Esophagus muscularis mucosa (tissue), 3 donors: ENCODE data around the gene KLHL3.

Experiments
- POLR2A ChIP-seq: fragments of 450-650 bp; IDR thresholded peaks from one replicate; pipeline ENCODE4 v1.6.1; 2017; ENCODE audit warnings: antibody characterized with exemption, moderate library complexity, mild to moderate bottlenecking, low read depth
- POLR2AphosphoS5 ChIP-seq, 2 donors: sonication (generic); formaldehyde crosslinking; IDR thresholded peaks; one replicate each; pipeline ENCODE4 v1.6.1; 2017; ENCODE audit warnings: antibody characterized with exemption in 2 of 2
- TF ChIP-seq, protein P1 (sequence below), 3 experiments: fragments of 200-600 bp in 2 of 3; fragments of 450-650 bp in 1 of 3; sonication (generic) in 2 of 3; IDR thresholded peaks; one replicate each; pipeline ENCODE4 v1.5.1; 2017 to 2019; ENCODE audit warnings: antibody characterized with exemption in 3 of 3, mild to moderate bottlenecking in 2 of 3, moderate library complexity in 1 of 3

DNA sequence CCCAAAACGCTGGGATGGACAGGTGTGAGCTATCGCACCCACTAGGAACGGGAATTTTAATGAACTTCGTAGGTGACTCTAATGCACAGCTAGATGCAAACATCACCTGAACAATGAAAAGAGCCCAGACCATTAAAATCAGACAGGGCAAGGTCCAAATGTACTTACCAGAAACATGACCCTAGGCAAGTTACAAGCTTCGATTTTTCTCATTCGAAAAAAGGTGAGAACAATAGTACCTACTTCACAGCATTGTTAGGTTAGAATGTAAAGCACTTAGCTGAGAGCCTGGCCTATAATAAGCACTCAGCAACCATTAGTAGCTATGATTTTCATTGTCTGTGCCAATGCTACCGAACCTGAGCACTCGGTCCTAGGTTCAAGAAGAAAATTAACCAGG lies 5.8 kb upstream of the KLHL3 start:
- TF ChIP-seq, protein P1, sequence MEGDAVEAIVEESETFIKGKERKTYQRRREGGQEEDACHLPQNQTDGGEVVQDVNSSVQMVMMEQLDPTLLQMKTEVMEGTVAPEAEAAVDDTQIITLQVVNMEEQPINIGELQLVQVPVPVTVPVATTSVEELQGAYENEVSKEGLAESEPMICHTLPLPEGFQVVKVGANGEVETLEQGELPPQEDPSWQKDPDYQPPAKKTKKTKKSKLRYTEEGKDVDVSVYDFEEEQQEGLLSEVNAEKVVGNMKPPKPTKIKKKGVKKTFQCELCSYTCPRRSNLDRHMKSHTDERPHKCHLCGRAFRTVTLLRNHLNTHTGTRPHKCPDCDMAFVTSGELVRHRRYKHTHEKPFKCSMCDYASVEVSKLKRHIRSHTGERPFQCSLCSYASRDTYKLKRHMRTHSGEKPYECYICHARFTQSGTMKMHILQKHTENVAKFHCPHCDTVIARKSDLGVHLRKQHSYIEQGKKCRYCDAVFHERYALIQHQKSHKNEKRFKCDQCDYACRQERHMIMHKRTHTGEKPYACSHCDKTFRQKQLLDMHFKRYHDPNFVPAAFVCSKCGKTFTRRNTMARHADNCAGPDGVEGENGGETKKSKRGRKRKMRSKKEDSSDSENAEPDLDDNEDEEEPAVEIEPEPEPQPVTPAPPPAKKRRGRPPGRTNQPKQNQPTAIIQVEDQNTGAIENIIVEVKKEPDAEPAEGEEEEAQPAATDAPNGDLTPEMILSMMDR (IDR thresholded peaks at IDR 0.05): no peak
- no peak for TF ChIP-seq POLR2A
- no peak for TF ChIP-seq POLR2AphosphoS5 (IDR thresholded peaks at IDR 0.05)
